Measurements from ENCODE around the gene SMC4.

The SMC4 gene

GRCh38 chr3:160403028-160403545, 3.6 kb downstream of the SMC4 start:
- Histone ChIP-seq H3K4me1 (ENCODE audit: insufficient read depth, low read length) (no peaks in the 10 kb centered on the region), H3K9me3 (ENCODE audit: control insufficient read depth, insufficient read depth, low read length) (no peaks in the 10 kb centered on the region), H3K36me3 (ENCODE audit: insufficient read depth, low read length) (no peaks in the 10 kb centered on the region; the same call in 1 of the 2 replicates), H3K9ac (ENCODE audit: low read depth, low read length) (no peak overlapping the region)

- H3K4me1 ChIP-seq (ENCODE audit: insufficient read depth, low read length) = no peaks in the 10 kb centered on the region
- H3K9ac ChIP-seq (ENCODE audit: low read depth, low read length) = no peak overlapping the region
- no peaks in the 10 kb centered on the region for H3K9me3 ChIP-seq (ENCODE audit: control insufficient read depth, insufficient read depth, low read length)
- no peaks in the 10 kb centered on the region; the same call in 1 of the 2 replicates for H3K36me3 ChIP-seq (ENCODE audit: insufficient read depth, low read length)
These were observed 4.5 kb downstream of the SMC4 start for GRCh38 chr3:160403796-160404470.

GRCh38 chr3:160409812-160410610, 10.6 kb downstream of the SMC4 start:
- H3K9me3 ChIP-seq (ENCODE audit: control insufficient read depth, insufficient read depth, low read length) = no peaks in the 10 kb centered on the region
- no peaks in the 10 kb centered on the region for H3K4me1 ChIP-seq (ENCODE audit: insufficient read depth, low read length)
- peaks cover 14% of the 10 kb centered on the region for H3K36me3 ChIP-seq (ENCODE audit: insufficient read depth, low read length)
- no peak overlapping the region for H3K9ac ChIP-seq (ENCODE audit: low read depth, low read length)

- Histone ChIP-seq H3K9ac (ENCODE audit: low read depth, low read length) (no peak overlapping the region), H3K9me3 (ENCODE audit: control insufficient read depth, insufficient read depth, low read length) (no peaks in the 10 kb centered on the region), H3K36me3 (ENCODE audit: insufficient read depth, low read length) (peaks cover 33% of the 10 kb centered on the region), H3K4me1 (ENCODE audit: insufficient read depth, low read length) (no peaks in the 10 kb centered on the region)
These were observed 13.0 kb downstream of the SMC4 start for GRCh38 chr3:160412477-160412876.

GRCh38 chr3:160413613-160414248, 14.3 kb downstream of the SMC4 start:
- Histone ChIP-seq H3K4me1 (ENCODE audit: insufficient read depth, low read length) (no peaks in the 10 kb centered on the region), H3K36me3 (ENCODE audit: insufficient read depth, low read length) (peaks cover 43% of the 10 kb centered on the region), H3K9me3 (ENCODE audit: control insufficient read depth, insufficient read depth, low read length) (no peaks in the 10 kb centered on the region), H3K9ac (ENCODE audit: low read depth, low read length) (no peak overlapping the region)

GRCh38 chr3:160417311-160417710, 17.9 kb downstream of the SMC4 start:
- Histone ChIP-seq H3K9me3 (ENCODE audit: control insufficient read depth, insufficient read depth, low read length) (no peaks in the 10 kb centered on the region), H3K36me3 (ENCODE audit: insufficient read depth, low read length) (peaks cover 59% of the 10 kb centered on the region), H3K4me1 (ENCODE audit: insufficient read depth, low read length) (no peaks in the 10 kb centered on the region), H3K9ac (ENCODE audit: low read depth, low read length) (no peak overlapping the region)

- Histone ChIP-seq H3K4me1 (ENCODE audit: insufficient read depth, low read length) (no peaks in the 10 kb centered on the region), H3K36me3 (ENCODE audit: insufficient read depth, low read length) (peaks cover 30% of the 10 kb centered on the region), H3K9ac (ENCODE audit: low read depth, low read length) (no peak overlapping the region), H3K9me3 (ENCODE audit: control insufficient read depth, insufficient read depth, low read length) (no peaks in the 10 kb centered on the region)
These were observed 28.5 kb downstream of the SMC4 start for GRCh38 chr3:160427832-160428424.

- no peaks in the 10 kb centered on the region for H3K9me3 ChIP-seq (ENCODE audit: control insufficient read depth, insufficient read depth, low read length)
- H3K36me3 ChIP-seq (ENCODE audit: insufficient read depth, low read length) = peaks cover 8% of the 10 kb centered on the region
- no peak overlapping the region for H3K9ac ChIP-seq (ENCODE audit: low read depth, low read length)
- no peaks in the 10 kb centered on the region for H3K4me1 ChIP-seq (ENCODE audit: insufficient read depth, low read length)
These were observed 34.6 kb downstream of the SMC4 start for GRCh38 chr3:160434071-160434470.

GRCh38 chr3:160435095-160435494, 35.6 kb downstream of the SMC4 start:
- Histone ChIP-seq H3K4me1 (ENCODE audit: insufficient read depth, low read length) (no peaks in the 10 kb centered on the region), H3K9ac (ENCODE audit: low read depth, low read length) (no peak overlapping the region), H3K36me3 (ENCODE audit: insufficient read depth, low read length) (peaks cover 5% of the 10 kb centered on the region), H3K9me3 (ENCODE audit: control insufficient read depth, insufficient read depth, low read length) (no peaks in the 10 kb centered on the region)

GRCh38 chr3:160435747-160436146, 36.3 kb downstream of the SMC4 start:
- H3K9ac ChIP-seq (ENCODE audit: low read depth, low read length) = no peak overlapping the region
- peaks cover 5% of the 10 kb centered on the region for H3K36me3 ChIP-seq (ENCODE audit: insufficient read depth, low read length)
- no peaks in the 10 kb centered on the region for H3K9me3 ChIP-seq (ENCODE audit: control insufficient read depth, insufficient read depth, low read length)
- no peaks in the 10 kb centered on the region for H3K4me1 ChIP-seq (ENCODE audit: insufficient read depth, low read length)

GRCh38 chr3:160437083-160437455, 37.6 kb downstream of the SMC4 start:
- H3K9ac ChIP-seq (ENCODE audit: low read depth, low read length) = no peak overlapping the region
- no peaks in the 10 kb centered on the region; the same call in none of the 2 replicates for H3K36me3 ChIP-seq (ENCODE audit: insufficient read depth, low read length)
- H3K9me3 ChIP-seq (ENCODE audit: control insufficient read depth, insufficient read depth, low read length) = no peaks in the 10 kb centered on the region
- H3K4me1 ChIP-seq (ENCODE audit: insufficient read depth, low read length) = no peaks in the 10 kb centered on the region

GRCh38 chr3:160440687-160441086, 41.2 kb downstream of the SMC4 start:
- H3K36me3 ChIP-seq (ENCODE audit: insufficient read depth, low read length) = peaks cover 4% of the 10 kb centered on the region
- H3K9ac ChIP-seq (ENCODE audit: low read depth, low read length) = no peak overlapping the region
- no peaks in the 10 kb centered on the region for H3K4me1 ChIP-seq (ENCODE audit: insufficient read depth, low read length)
- H3K9me3 ChIP-seq (ENCODE audit: control insufficient read depth, insufficient read depth, low read length) = peaks cover 8% of the 10 kb centered on the region; the same call in 1 of the 2 replicates

GRCh38 chr3:160444411-160444810, 45.0 kb downstream of the SMC4 start:
- peaks cover 8% of the 10 kb centered on the region; the same call in 1 of the 2 replicates for H3K9me3 ChIP-seq (ENCODE audit: control insufficient read depth, insufficient read depth, low read length)
- peaks cover 4% of the 10 kb centered on the region for H3K36me3 ChIP-seq (ENCODE audit: insufficient read depth, low read length)
- H3K9ac ChIP-seq (ENCODE audit: low read depth, low read length) = no peak overlapping the region
- H3K4me1 ChIP-seq (ENCODE audit: insufficient read depth, low read length) = no peaks in the 10 kb centered on the region

GRCh38 chr3:160445854-160446253, 46.4 kb downstream of the SMC4 start:
- no peak overlapping the region for H3K9ac ChIP-seq (ENCODE audit: low read depth, low read length)
- H3K9me3 ChIP-seq (ENCODE audit: control insufficient read depth, insufficient read depth, low read length) = peaks cover 8% of the 10 kb centered on the region; the same call in 1 of the 2 replicates
- H3K36me3 ChIP-seq (ENCODE audit: insufficient read depth, low read length) = peaks cover 4% of the 10 kb centered on the region
- no peaks in the 10 kb centered on the region; the same call in 1 of the 2 replicates for H3K4me1 ChIP-seq (ENCODE audit: insufficient read depth, low read length)
